HEK293 (cell line): Measurements from ENCODE around the gene LIMCH1.

Experiments used
- CTCF ChIP-seq: fragments of 450-650 bp; formaldehyde crosslinking; IDR thresholded peaks from 2 replicates; pipeline ENCODE4 v1.5.1; 2016; ENCODE audit warnings: missing biosample characterization, missing genetic modification characterization
- KLF16 ChIP-seq: fragments of 450-650 bp; formaldehyde crosslinking; IDR thresholded peaks from 2 replicates; pipeline ENCODE4 v1.5.1; 2017; ENCODE audit warnings: missing biosample characterization, missing genetic modification characterization
- KLF9 ChIP-seq: fragments of 450-650 bp; formaldehyde crosslinking; IDR thresholded peaks from 2 replicates; pipeline ENCODE4 v1.5.1; 2016; ENCODE audit warnings: missing biosample characterization, missing genetic modification characterization, low read depth
- YY1 ChIP-seq: fragments of 450-650 bp; formaldehyde crosslinking; IDR thresholded peaks from 2 replicates; pipeline ENCODE4 v1.5.1; 2018; ENCODE audit warnings: missing biosample characterization, missing genetic modification characterization
- YY2 ChIP-seq: fragments of 450-650 bp; formaldehyde crosslinking; IDR thresholded peaks from 2 replicates; pipeline ENCODE4 v1.5.1; 2016; ENCODE audit warnings: missing biosample characterization, missing genetic modification characterization
- ZIC2 ChIP-seq: fragments of 450-650 bp; formaldehyde crosslinking; IDR thresholded peaks from 2 replicates; pipeline ENCODE4 v1.5.1; 2016; ENCODE audit warnings: missing biosample characterization, missing genetic modification characterization
- ZNF132 ChIP-seq: fragments of 450-650 bp; formaldehyde crosslinking; IDR thresholded peaks from 2 replicates; pipeline ENCODE4 v1.5.1; 2017; ENCODE audit warnings: missing biosample characterization, missing genetic modification characterization, borderline replicate concordance
- ZNF843 ChIP-seq: fragments of 450-650 bp; formaldehyde crosslinking; IDR thresholded peaks from 2 replicates; pipeline ENCODE4 v1.5.1; 2016; ENCODE audit warnings: missing biosample characterization, missing genetic modification characterization

- no peak for TF ChIP-seq YY1 (tag by site-specific recombination)
- TF ChIP-seq CTCF (tag by site-specific recombination), result no peak
- no peak for TF ChIP-seq YY2 (tag by site-specific recombination)
- no peak for TF ChIP-seq ZNF132
- TF ChIP-seq ZNF843 (tag by site-specific recombination), result no peak
- TF ChIP-seq ZIC2 (tag by site-specific recombination), result no peak
- TF ChIP-seq KLF9 (tag by site-specific recombination), result no peak
- no peak for TF ChIP-seq KLF16 (tag by site-specific recombination)
Measured at GRCh38 chr4:41548305-41548880, 10.4 kb downstream of the LIMCH1 start.
